Mammary epithelial cell (primary cell): ENCODE results near the gene FAM43B.

ENCODE experiments used
- CTCF ChIP-seq, 2 donors: IDR thresholded peaks in 1 of 2; conservative IDR thresholded peaks in 1 of 2; 2 replicates each; pipeline ENCODE4 v1.5.1; 2011 to 2012; ENCODE audit warnings: inconsistent platforms in 2 of 2, low read length in 2 of 2, mild to moderate bottlenecking in 2 of 2, control low read depth in 1 of 2, low read depth in 1 of 2; ENCODE audit not compliant: insufficient read depth in 1 of 2; ENCODE audit errors: extremely low read depth in 1 of 2
- EZH2 ChIP-seq: IDR thresholded peaks from 2 replicates; pipeline ENCODE4 v1.6.1; 2012; ENCODE audit warnings: low read length, inconsistent platforms, borderline replicate concordance

- TF ChIP-seq CTCF (conservative IDR thresholded peaks at IDR 0.05 in 1 of 2, IDR thresholded peaks at IDR 0.05 in 1 of 2; ENCODE audit: extremely low read depth in 1 of 2, insufficient read depth in 1 of 2, low read depth in 1 of 2, low read length in 2 of 2) (no peak), EZH2 (no peak)
These were observed 38.0 kb downstream of the FAM43B start for GRCh38 chr1:20590306-20590777.
